Fibroblast of villous mesenchyme (primary cell): ENCODE data around the gene ROM1. TPM values are rescaled to one million over a fixed set of nuclear protein-coding genes. Genes with fewer than 3 reads are reported as not detected.
A peak's percentile ranks its signal among the peaks of the same experiment; 100 is the strongest.

Source experiments
- DNase-seq: peaks from one replicate; pipeline ENCODE4 v3.0.0-alpha.2; 2010; ENCODE audit warnings: low read depth
- H3K4me3 ChIP-seq: 2 replicates; pipeline ENCODE4 v1.5.1; 2011; ENCODE audit warnings: low read depth, mild to moderate bottlenecking, low read length
- CTCF ChIP-seq: IDR thresholded peaks from 2 replicates; pipeline ENCODE4 v1.5.1; 2012; ENCODE audit warnings: low read depth, mild to moderate bottlenecking, low read length; ENCODE audit not compliant: insufficient read depth
- total RNA-seq: library from RNA; depleted of rRNA; stranded (reverse); fragments of >200 nt; gene quantifications from 2 replicates; pipeline ENCODE4 v1.2.3, GENCODE V29; 2012

Gene ROM1
- total RNA-seq, 1 donor, result 3.0 TPM

GRCh38 chr11:62621567-62622470 lies 8.8 kb downstream of the ROM1 start, which contains the start of gene B3GAT3:
Gene B3GAT3, minus strand, starts transcription at chr11:62621986. Its CDS starts 39 bp downstream, at chr11:62621947.
- peak within 1 kb of the TSS; percentile 85 for H3K4me3 ChIP-seq
- DNase-seq, result peak; percentile 99
- TF ChIP-seq CTCF, result no peak

- TF ChIP-seq CTCF, result no peak
- H3K4me3 ChIP-seq, result no peak overlapping the region
- DNase-seq, result no peak
Measured at GRCh38 chr11:62622476-62623089, 9.5 kb downstream of the ROM1 start.

GRCh38 chr11:62627713-62628112 lies 14.7 kb downstream of the ROM1 start:
- no peak for TF ChIP-seq CTCF
- DNase-seq, result no peak
- H3K4me3 ChIP-seq, result no peak overlapping the region

- no peak for DNase-seq
- no peak for TF ChIP-seq CTCF
- H3K4me3 ChIP-seq, result no peak overlapping the region
Measured at GRCh38 chr11:62632492-62632891, 19.4 kb downstream of the ROM1 start.

GRCh38 chr11:62644220-62644619 lies 31.2 kb downstream of the ROM1 start:
- no peak for TF ChIP-seq CTCF
- peak; percentile 72 for DNase-seq
- no peak overlapping the region for H3K4me3 ChIP-seq

- H3K4me3 ChIP-seq, result peak overlapping the region; percentile 96
- DNase-seq, result peak; percentile 19
- no peak for TF ChIP-seq CTCF
Measured at GRCh38 chr11:62645671-62645945, 32.6 kb downstream of the ROM1 start.
